VCaP (cell line): ENCODE data around the gene ANKRD11.

Source experiments
- H3K27ac ChIP-seq: fragments of 450-650 bp; 2 replicates; pipeline ENCODE4 v1.5.1; 2017
- CTCF ChIP-seq: fragments of 450-650 bp; conservative IDR thresholded peaks from 2 replicates; pipeline ENCODE4 v1.5.1; 2017; ENCODE audit warnings: mild to moderate bottlenecking, moderate library complexity

ANKRD11 gene

GRCh38 chr16:89371386-89371785 is 119.0 kb downstream of the ANKRD11 start:
- no peak overlapping the region for H3K27ac ChIP-seq
- no peak for TF ChIP-seq CTCF

GRCh38 chr16:89370601-89371000 is 119.8 kb downstream of the ANKRD11 start:
- TF ChIP-seq CTCF = no peak
- H3K27ac ChIP-seq = no peak overlapping the region

GRCh38 chr16:89370081-89370511 is 120.3 kb downstream of the ANKRD11 start:
- TF ChIP-seq CTCF = no peak

GRCh38 chr16:89369266-89369895 is 121.0 kb downstream of the ANKRD11 start:
- TF ChIP-seq CTCF = no peak

More at GRCh38 chr16:89370081-89370511, 120.3 kb downstream of the ANKRD11 start:
- no peak overlapping the region for H3K27ac ChIP-seq

GRCh38 chr16:89368604-89369249 is 121.6 kb downstream of the ANKRD11 start:
- no peak overlapping the region for H3K27ac ChIP-seq
- TF ChIP-seq CTCF = no peak

More at GRCh38 chr16:89369266-89369895, 121.0 kb downstream of the ANKRD11 start:
- no peak overlapping the region for H3K27ac ChIP-seq

GRCh38 chr16:89367538-89367915 is 122.8 kb downstream of the ANKRD11 start:
- no peak overlapping the region for H3K27ac ChIP-seq
- TF ChIP-seq CTCF = no peak

- H3K27ac ChIP-seq = no peak overlapping the region
- no peak for TF ChIP-seq CTCF
Measured at GRCh38 chr16:89366561-89367537, 123.5 kb downstream of the ANKRD11 start.
